GM12875 (cell line): ENCODE data around the gene APPL2.

Experiments used
- H3K4me3 ChIP-seq: one replicate; pipeline ENCODE4 v1.5.1; 2011; ENCODE audit warnings: low read depth, low read length, control low read depth
- TF ChIP-seq, protein P1 (sequence below): IDR thresholded peaks from 2 replicates; pipeline ENCODE4 v1.5.1; 2011; ENCODE audit warnings: low read depth, mild to moderate bottlenecking, control low read depth, inconsistent platforms, low read length, moderate library complexity, borderline replicate concordance; ENCODE audit not compliant: insufficient read depth

The APPL2 gene

DNA sequence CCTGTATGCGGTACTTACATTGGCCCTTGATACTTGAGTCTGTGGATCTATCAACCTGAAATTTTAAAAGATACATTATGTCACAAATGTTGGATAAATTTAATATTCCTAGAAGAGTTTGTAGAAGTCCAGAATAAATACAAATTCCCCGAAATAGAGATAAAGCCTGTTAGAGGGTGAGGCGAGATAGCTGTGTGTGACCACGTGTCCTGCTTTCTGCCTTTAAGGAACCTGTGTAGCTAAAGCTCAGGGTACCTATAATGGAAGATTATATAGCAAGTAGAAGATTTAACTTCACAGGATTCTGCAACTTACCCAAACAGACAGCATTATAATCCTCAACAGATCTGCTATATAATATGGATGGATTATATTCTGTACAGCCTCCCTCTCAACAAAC is 58.8 kb downstream of the APPL2 start:
- H3K4me3 ChIP-seq: no peak overlapping the region
- TF ChIP-seq, protein P1, sequence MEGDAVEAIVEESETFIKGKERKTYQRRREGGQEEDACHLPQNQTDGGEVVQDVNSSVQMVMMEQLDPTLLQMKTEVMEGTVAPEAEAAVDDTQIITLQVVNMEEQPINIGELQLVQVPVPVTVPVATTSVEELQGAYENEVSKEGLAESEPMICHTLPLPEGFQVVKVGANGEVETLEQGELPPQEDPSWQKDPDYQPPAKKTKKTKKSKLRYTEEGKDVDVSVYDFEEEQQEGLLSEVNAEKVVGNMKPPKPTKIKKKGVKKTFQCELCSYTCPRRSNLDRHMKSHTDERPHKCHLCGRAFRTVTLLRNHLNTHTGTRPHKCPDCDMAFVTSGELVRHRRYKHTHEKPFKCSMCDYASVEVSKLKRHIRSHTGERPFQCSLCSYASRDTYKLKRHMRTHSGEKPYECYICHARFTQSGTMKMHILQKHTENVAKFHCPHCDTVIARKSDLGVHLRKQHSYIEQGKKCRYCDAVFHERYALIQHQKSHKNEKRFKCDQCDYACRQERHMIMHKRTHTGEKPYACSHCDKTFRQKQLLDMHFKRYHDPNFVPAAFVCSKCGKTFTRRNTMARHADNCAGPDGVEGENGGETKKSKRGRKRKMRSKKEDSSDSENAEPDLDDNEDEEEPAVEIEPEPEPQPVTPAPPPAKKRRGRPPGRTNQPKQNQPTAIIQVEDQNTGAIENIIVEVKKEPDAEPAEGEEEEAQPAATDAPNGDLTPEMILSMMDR: no peak

DNA sequence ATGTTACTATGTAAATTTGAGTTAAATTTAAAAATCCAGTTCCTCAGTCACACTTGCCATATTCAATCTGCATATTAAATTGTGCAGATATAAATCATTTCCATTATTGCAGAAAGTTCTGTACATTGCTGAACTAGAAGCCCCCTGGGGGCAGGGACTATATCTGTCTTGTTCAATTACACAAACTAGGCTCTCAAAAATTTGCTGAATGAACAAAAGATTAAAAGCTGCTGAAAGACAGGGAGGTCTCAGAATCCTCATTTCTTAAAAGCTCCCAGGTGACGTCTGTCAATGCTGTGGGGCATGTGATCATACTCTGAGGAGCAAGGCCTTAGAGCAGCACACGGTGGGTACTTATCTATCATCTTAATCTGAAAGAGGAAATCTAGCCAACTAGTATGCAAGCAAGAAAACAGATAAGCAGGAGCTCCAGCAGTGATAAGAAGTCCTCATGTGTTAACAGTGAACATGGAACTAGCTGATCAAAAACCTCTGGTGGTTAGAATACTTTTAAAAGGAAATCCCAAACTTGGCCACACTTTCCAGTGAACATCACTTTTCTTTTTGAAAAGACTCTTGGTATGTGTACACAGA is 60.5 kb downstream of the APPL2 start:
- no peak overlapping the region for H3K4me3 ChIP-seq
- TF ChIP-seq, protein P1: no peak

DNA sequence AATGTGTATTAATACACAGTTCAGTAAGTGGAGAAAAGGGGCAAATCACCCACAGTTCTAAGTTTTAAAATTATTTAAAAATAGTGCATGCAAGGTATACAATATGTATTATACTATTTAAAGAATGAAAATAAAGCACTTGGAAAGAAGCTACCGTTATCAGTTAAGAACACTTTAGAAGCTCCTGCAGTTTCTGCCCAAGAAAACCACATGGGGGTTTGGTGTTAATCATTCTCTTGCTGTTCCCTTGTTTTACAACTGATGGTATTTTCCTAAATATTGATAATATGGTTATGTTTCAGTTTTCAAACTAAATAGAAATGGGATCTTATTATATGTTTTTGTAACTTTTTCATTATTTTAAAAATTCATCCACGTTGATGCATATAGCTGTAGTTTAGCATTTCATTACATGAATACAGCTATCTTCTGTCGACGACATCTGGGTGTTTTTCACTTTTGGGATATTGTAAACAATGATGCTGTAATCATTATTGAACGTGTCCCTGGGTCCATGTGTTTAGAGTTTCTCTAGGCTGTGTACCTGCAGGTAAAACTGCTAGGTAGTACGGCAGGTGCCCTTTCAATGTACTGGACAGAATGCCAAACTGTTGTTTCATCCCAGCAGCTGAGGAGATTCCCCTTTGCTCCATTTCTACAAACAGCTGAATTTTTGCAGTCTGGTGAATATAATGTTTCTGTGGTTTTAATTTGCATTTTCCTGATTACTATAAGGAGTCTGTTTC is 64.1 kb downstream of the APPL2 start:
- H3K4me3 ChIP-seq: no peak overlapping the region
- TF ChIP-seq, protein P1: no peak

DNA sequence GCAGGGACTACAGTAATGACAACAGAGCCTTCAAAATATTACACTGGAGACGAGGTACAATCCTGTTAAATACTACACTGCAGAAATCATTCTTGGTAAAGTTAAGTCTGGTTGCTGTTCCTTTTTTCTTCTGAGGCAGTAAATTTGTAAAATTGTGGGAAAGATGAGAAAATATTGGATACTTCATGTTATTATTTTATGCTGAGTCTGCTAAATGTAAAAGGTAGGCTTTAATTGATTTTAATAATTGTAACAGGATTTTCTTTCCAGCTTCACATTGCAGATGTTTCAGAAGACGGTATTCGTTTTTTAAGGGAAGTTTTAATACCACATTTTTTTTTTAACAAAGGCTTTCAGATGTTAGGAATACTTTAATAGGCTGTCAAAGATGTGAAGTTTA is 65.8 kb downstream of the APPL2 start:
- TF ChIP-seq, protein P1: no peak
- no peak overlapping the region for H3K4me3 ChIP-seq

DNA sequence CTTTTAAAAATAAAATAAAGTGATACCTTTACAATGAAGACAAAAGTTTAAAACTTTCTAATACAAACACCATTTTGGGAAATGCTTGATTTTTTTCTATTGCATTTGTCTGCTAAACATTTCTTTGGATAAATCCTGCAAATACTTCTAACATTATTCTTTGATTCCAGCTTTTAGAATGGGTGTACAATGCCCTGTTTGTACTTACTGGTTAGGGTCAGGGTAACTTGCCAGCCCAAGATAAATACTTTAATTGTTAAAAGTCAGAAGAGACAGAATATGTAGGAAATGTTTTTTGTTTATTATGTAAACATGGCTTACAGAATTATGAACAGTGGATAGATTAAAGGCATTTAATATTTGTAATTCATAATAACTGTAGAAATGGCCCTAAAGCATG is 68.0 kb downstream of the APPL2 start:
- H3K4me3 ChIP-seq: no peak overlapping the region
- TF ChIP-seq, protein P1: no peak

DNA sequence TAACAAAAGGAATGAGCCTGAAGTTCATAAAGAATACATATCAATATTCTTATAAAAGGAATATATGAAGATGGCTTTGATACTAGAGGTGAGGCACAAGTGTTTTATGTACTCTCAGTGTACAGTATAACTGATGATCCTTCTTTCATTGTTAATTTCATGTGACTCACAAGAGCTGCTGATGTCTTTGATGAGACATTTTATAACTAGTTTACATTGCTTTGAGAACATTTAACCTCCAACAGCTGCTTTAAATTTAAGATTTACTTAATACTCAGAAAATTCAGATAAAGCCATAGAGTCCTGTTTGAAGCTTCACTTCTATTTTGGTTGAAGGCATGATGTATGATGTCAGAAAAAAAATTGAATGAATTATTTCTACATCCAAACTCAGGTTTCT is 68.6 kb downstream of the APPL2 start:
- TF ChIP-seq, protein P1: no peak
- no peak overlapping the region for H3K4me3 ChIP-seq

DNA sequence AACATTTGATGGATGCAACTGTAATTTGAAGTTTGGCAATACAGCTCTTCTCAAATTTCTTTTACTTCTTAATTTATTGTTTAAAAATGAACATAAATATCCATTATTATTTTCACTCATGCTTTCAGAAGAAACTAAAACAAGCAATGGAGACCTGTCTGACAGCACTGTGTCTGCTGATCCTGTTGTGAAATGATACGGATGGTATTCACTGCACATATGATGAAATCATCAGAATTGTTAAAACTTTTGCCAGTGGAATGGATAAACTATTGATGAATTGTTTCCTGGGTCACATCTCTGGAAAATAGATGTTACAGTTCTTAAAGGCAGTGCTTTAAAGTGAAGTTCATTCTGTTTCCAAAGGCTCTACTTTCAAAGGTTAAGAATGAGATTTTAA is 69.2 kb downstream of the APPL2 start:
- H3K4me3 ChIP-seq: no peak overlapping the region
- TF ChIP-seq, protein P1: no peak
